HG02981 (cell line): ENCODE measurements around the gene ADGRL4.

Source experiments
- ATAC-seq: cut with Tn5 transposase; IDR thresholded peaks from one replicate; pipeline ENCODE4 v1.9.1; 2021; ENCODE audit warnings: mild to moderate bottlenecking, moderate library complexity; ENCODE audit not compliant: unreplicated experiment

The ADGRL4 gene

DNA sequence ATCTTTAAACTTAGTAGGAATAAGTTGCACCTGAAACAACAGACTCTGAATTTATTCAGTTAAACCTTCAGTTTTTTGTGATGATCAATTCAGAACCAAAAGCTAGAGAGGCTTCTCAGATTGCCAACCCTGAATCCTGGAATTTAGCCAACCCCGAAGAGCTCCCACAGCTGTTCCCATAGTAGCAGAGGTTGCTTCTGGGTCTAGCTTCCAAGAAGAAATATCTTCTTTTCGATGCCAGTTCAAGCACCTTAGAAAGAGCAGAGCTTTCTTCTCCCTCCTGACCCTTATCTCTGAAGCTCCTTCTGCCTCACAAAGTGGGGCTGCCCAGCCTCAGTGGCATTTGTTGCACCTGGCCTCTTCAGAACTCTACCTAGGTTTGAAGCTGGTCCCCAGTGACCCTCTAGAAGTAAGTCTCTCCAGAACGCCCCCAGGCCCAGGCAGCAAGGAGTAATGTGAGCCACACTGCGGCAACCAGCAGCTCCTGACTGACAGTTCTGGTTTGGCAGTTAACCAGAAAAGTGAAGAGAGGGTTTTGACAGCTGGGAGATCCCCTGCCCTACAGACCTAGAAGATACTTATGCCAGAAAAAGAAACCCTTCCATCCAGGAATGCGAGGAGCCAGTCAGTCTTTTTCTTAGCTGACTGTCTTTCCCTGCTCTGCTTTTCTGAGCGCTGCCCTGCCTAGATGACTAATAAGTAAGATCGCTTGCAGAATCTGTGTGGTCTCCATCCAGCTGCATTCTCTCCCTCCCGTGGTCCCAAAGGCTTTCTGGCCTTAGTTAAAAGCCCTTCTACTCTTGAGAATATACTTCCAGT lies 165.9 kb downstream of the ADGRL4 start:
- ATAC-seq: peak; percentile 42
